CD4-positive, alpha-beta T cell (primary cell): ENCODE data around the gene PSMD12. TPM values are rescaled to one million over a fixed set of nuclear protein-coding genes. Genes with fewer than 3 reads are reported as not detected.

Source experiments
- ATAC-seq: fragments of 200-7000 bp; cut with Tn5 transposase; one replicate; pipeline ENCODE4 v1.10.0; 2022; ENCODE audit warnings: mild to moderate bottlenecking; ENCODE audit not compliant: poor library complexity
- CTCF ChIA-PET: fragments of 350-600 bp; sonication (Branson Sonifier 250); formaldehyde crosslinking; loops from one replicate; lab custom pipeline; 2021; ENCODE audit warnings: antibody characterized with exemption, inconsistent platforms; lab: Charles Lee
- POLR2A ChIA-PET: fragments of 350-600 bp; sonication (Branson Sonifier 250); formaldehyde crosslinking; loops from one replicate; lab custom pipeline; 2021; ENCODE audit warnings: antibody characterized with exemption, inconsistent platforms; lab: Charles Lee
- DNase-seq, 14 experiments: peaks; one replicate each; pipeline ENCODE4 v3.0.0-alpha.2; 2013 to 2020; ENCODE audit warnings: mixed read lengths in 2 of 14
- H3K27ac ChIP-seq, 2 donors: one replicate each; pipeline versions ENCODE4 v1.5.1 to v1.7.0; 2013; ENCODE audit warnings: low read length in 2 of 2, low read depth in 1 of 2, mild to moderate bottlenecking in 1 of 2
- H3K27me3 ChIP-seq, 2 experiments: 1 replicate in 1 of 2; 2 replicates in 1 of 2; pipeline versions ENCODE4 v1.6.1 to v1.7.0; 2013; ENCODE audit warnings: low read length in 2 of 2, control low read depth in 1 of 2, mild to moderate bottlenecking in 1 of 2, moderate library complexity in 1 of 2; ENCODE audit not compliant: insufficient read depth in 2 of 2, control insufficient read depth in 1 of 2
- H3K36me3 ChIP-seq: one replicate; pipeline ENCODE4 v1.6.1; 2013; ENCODE audit warnings: low read length, control low read depth; ENCODE audit not compliant: insufficient read depth
- H3K4me1 ChIP-seq: one replicate; pipeline ENCODE4 v1.6.1; 2013; ENCODE audit warnings: low read length, control low read depth; ENCODE audit not compliant: insufficient read depth
- H3K4me3 ChIP-seq: one replicate; pipeline ENCODE4 v1.5.1; 2013; ENCODE audit warnings: mild to moderate bottlenecking, low read length, moderate library complexity
- H3K9me3 ChIP-seq, 2 experiments: 1 replicate in 1 of 2; 2 replicates in 1 of 2; pipeline versions ENCODE4 v1.6.1 to v1.7.0; 2013; ENCODE audit warnings: low read length in 2 of 2, mild to moderate bottlenecking in 2 of 2, control low read depth in 1 of 2, moderate library complexity in 1 of 2; ENCODE audit not compliant: control insufficient read depth in 1 of 2, insufficient read depth in 1 of 2
- H3K27ac Mint-ChIP-seq: one replicate; pipeline ENCODE4 v1.8.0; 2020; ENCODE audit warnings: mixed read lengths
- H3K27me3 Mint-ChIP-seq: one replicate; pipeline ENCODE4 v1.8.0; 2021; ENCODE audit warnings: mixed read lengths
- H3K36me3 Mint-ChIP-seq: one replicate; pipeline ENCODE4 v1.8.0; 2021; ENCODE audit warnings: low read depth, mixed read lengths
- H3K4me1 Mint-ChIP-seq: one replicate; pipeline ENCODE4 v1.8.0; 2021; ENCODE audit warnings: low read depth, mixed read lengths
- H3K4me3 Mint-ChIP-seq: one replicate; pipeline ENCODE4 v1.8.0; 2020; ENCODE audit warnings: mild to moderate bottlenecking, mixed read lengths
- H3K9me3 Mint-ChIP-seq: one replicate; pipeline ENCODE4 v1.8.0; 2020; ENCODE audit warnings: mixed read lengths
- intact Hi-C, 2 experiments: fragments of 100-400 bp; cut with DNase I in 1 of 2; cut with micrococcal nuclease in 1 of 2; formaldehyde crosslinking; loops; one replicate each; pipeline versions ENCODE4 v1.15.1 to v1.9.0; 2023 to 2025; cut with DNase I, micrococcal nuclease
- total RNA-seq, 174 experiments: library from RNA in 2 of 174; stranded (reverse) in 2 of 174; gene quantifications; one replicate each; pipeline ENCODE4 v1.2.3 and lab custom pipeline; 2021 to 2026
- TF ChIP-seq, protein P1 (sequence below): fragments of 200-600 bp; IDR thresholded peaks from one replicate; pipeline ENCODE4 v1.8.0; 2022; ENCODE audit warnings: antibody characterized with exemption, mild to moderate bottlenecking

Gene PSMD12
- total RNA-seq, 2 experiments from 2014 or later: 49.3 to 52.5 TPM

- H3K27me3 Mint-ChIP-seq: no peaks in the 10 kb centered on the region
- H3K27ac ChIP-seq: peak overlapping the region in 1 of 2 donors; percentile 4
- H3K36me3 Mint-ChIP-seq: peaks cover 57% of the 10 kb centered on the region
- CTCF ChIA-PET: interaction anchor here (0.7 to 7.3 kb wide), 7 partner anchors 8 to 88 kb away, joined by 3 to 53 read pairs (median 4); no protein-coding TSS in a partner anchor
- POLR2A ChIA-PET: interaction anchor here (0.7 to 2.8 kb wide), 4 partner anchors 10 to 88 kb away, joined by 3 to 14 read pairs (median 7); partner anchors contain the start of gene PITPNC1
- H3K4me3 ChIP-seq: no peak overlapping the region
- no peaks in the 10 kb centered on the region for H3K27me3 ChIP-seq
- H3K36me3 ChIP-seq: peaks cover 16% of the 10 kb centered on the region
- intact Hi-C loops: loop anchor here (1.0 to 5.0 kb wide), 3 partner anchors 9 to 87 kb away; no protein-coding TSS in a partner anchor
- no peaks in the 10 kb centered on the region for H3K9me3 Mint-ChIP-seq
- peak overlapping the region; percentile 39 for H3K4me3 Mint-ChIP-seq
- peaks cover 0 to 3% of the 10 kb centered on the region in 2 experiments for H3K9me3 ChIP-seq
- peaks cover 61% of the 10 kb centered on the region for H3K4me1 ChIP-seq
- peak overlapping the region; percentile 92 for H3K27ac Mint-ChIP-seq
- H3K4me1 Mint-ChIP-seq: peaks cover 80% of the 10 kb centered on the region
- DNase-seq (peak in 13 of 14 experiments; percentile 43 to 77 (median 54)), ATAC-seq (no peak)
- TF ChIP-seq, protein P1, sequence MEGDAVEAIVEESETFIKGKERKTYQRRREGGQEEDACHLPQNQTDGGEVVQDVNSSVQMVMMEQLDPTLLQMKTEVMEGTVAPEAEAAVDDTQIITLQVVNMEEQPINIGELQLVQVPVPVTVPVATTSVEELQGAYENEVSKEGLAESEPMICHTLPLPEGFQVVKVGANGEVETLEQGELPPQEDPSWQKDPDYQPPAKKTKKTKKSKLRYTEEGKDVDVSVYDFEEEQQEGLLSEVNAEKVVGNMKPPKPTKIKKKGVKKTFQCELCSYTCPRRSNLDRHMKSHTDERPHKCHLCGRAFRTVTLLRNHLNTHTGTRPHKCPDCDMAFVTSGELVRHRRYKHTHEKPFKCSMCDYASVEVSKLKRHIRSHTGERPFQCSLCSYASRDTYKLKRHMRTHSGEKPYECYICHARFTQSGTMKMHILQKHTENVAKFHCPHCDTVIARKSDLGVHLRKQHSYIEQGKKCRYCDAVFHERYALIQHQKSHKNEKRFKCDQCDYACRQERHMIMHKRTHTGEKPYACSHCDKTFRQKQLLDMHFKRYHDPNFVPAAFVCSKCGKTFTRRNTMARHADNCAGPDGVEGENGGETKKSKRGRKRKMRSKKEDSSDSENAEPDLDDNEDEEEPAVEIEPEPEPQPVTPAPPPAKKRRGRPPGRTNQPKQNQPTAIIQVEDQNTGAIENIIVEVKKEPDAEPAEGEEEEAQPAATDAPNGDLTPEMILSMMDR: peak; percentile 83
Measured at GRCh38 chr17:67386965-67387551, 20.7 kb upstream of the PSMD12 start.

- H3K27me3 ChIP-seq: no peaks in the 10 kb centered on the region
Measured at GRCh38 chr17:67385122-67385988, 19.0 kb upstream of the PSMD12 start.

GRCh38 chr17:67381929-67382257, 15.5 kb upstream of the PSMD12 start:
- Histone ChIP-seq H3K4me1 (peaks cover 55% of the 10 kb centered on the region), H3K4me3 (no peak overlapping the region), H3K27me3 (no peaks in the 10 kb centered on the region), H3K27ac (no peak overlapping the region), H3K36me3 (peaks cover 21% of the 10 kb centered on the region), H3K9me3 (peaks cover 0 to 3% of the 10 kb centered on the region in 2 experiments)
- peaks cover 58% of the 10 kb centered on the region for H3K4me1 Mint-ChIP-seq
- POLR2A ChIA-PET: interaction anchor here (1.3 to 1.9 kb wide), 3 partner anchors 9 to 93 kb away, joined by 4 to 11 read pairs (median 6); no protein-coding TSS in a partner anchor
- TF ChIP-seq, protein P1: no peak
- CTCF ChIA-PET: interaction anchor here (1.0 to 10.5 kb wide), 2 partner anchors 65 to 94 kb away, joined by 4 to 187 read pairs; no protein-coding TSS in a partner anchor
- H3K4me3 Mint-ChIP-seq: peak overlapping the region; percentile 72
- intact Hi-C loops: loop anchor here in 1 of 2 experiments (5.0 kb wide), 1 partner anchor 55 kb away; no protein-coding TSS in a partner anchor
- DNase-seq (no peak), ATAC-seq (no peak)
- H3K27me3 Mint-ChIP-seq: no peaks in the 10 kb centered on the region
- peak overlapping the region; percentile 75 for H3K27ac Mint-ChIP-seq
- H3K9me3 Mint-ChIP-seq: no peaks in the 10 kb centered on the region
- peaks cover 58% of the 10 kb centered on the region for H3K36me3 Mint-ChIP-seq

More at GRCh38 chr17:67385122-67385988, 19.0 kb upstream of the PSMD12 start:
- H3K4me3 Mint-ChIP-seq: peak overlapping the region; percentile 43
- H3K36me3 Mint-ChIP-seq: peaks cover 55% of the 10 kb centered on the region
- Histone ChIP-seq H3K27ac (no peak overlapping the region), H3K9me3 (peaks cover 0 to 3% of the 10 kb centered on the region in 2 experiments), H3K4me3 (no peak overlapping the region), H3K4me1 (peaks cover 62% of the 10 kb centered on the region), H3K36me3 (peaks cover 24% of the 10 kb centered on the region)
- DNase-seq: no peak
- TF ChIP-seq, protein P1: no peak
- ChIA-PET POLR2A (interaction anchor here (0.6 to 1.4 kb wide), 6 partner anchors 8 to 90 kb away, joined by 3 to 5 read pairs (median 4); partner anchors contain the start of gene PITPNC1), CTCF (interaction anchor here (1.2 to 7.3 kb wide), 3 partner anchors 10 to 90 kb away, joined by 3 to 53 read pairs (median 3); no protein-coding TSS in a partner anchor)
- H3K27ac Mint-ChIP-seq: peak overlapping the region; percentile 75
- ATAC-seq: no peak
- H3K27me3 Mint-ChIP-seq: no peaks in the 10 kb centered on the region
- H3K4me1 Mint-ChIP-seq: peaks cover 73% of the 10 kb centered on the region
- H3K9me3 Mint-ChIP-seq: no peaks in the 10 kb centered on the region
- intact Hi-C loops: loop anchor here in 1 of 2 experiments (5.0 kb wide), 1 partner anchor 37 kb away; no protein-coding TSS in a partner anchor
